K562 (cell line): Measurements from ENCODE around the gene KAT14. TPM values are rescaled to one million over a fixed set of nuclear protein-coding genes. Genes with fewer than 3 reads are reported as not detected.

Experiments used
- ATAC-seq: fragments of 200-7000 bp; cut with Tn5 transposase; 3 replicates; pipeline ENCODE4 v1.9.1; 2020; ENCODE audit warnings: moderate library complexity
- BruUV-seq: library from RNA; stranded (reverse); fragments of 400-500 nt; replicated peaks from 2 replicates; lab custom pipeline; 2021; lab: Mats Ljungman, UMichigan
- CTCF ChIA-PET: fragments of 300-600 bp; formaldehyde crosslinking; extraction: SDS; loops from one replicate; lab custom pipeline; 2021; ENCODE audit warnings: low intra/inter-chr PET ratio; lab: Yijun Ruan, JAX
- POLR2A ChIA-PET: fragments of 300-600, 350-650 bp; sonication (Branson Sonifier 250); formaldehyde crosslinking; extraction: SDS; loops from one replicate; lab custom pipeline; 2021; ENCODE audit warnings: antibody characterized with exemption, inconsistent platforms; lab: Yijun Ruan, JAX
- DNase-seq, 4 experiments: peaks; one replicate each; pipeline versions ENCODE4 v3.0.0 to v3.0.0-alpha.2; 2011 to 2018; ENCODE audit warnings: low spot score in 3 of 4, mixed read lengths in 3 of 4; ENCODE audit errors: extremely low read depth in 1 of 4
- FAIRE-seq: peaks from 2 replicates; lab custom pipeline; 2011; peaks lifted over from hg19 to GRCh38; lab: Jason Lieb, UNC
- H2AFZ ChIP-seq: 2 replicates; pipeline ENCODE4 v1.6.0; 2011; ENCODE audit warnings: low read depth, low read length, control low read depth, inconsistent platforms
- H3K27ac ChIP-seq: fragments of 200-600 bp; 3 replicates; pipeline ENCODE4 v1.8.0; 2011; ENCODE audit warnings: low read depth, mild to moderate bottlenecking, control low read depth, inconsistent platforms, low read length, moderate library complexity, mixed read lengths; ENCODE audit errors: extremely low read depth
- H3K27me3 ChIP-seq, 2 experiments: fragments of 300-600 bp in 1 of 2; 2 replicates in 1 of 2; 3 replicates in 1 of 2; pipeline versions ENCODE4 v1.6.0 to v1.8.0; 2011; ENCODE audit warnings: inconsistent platforms in 2 of 2, low read length in 2 of 2, mild to moderate bottlenecking in 1 of 2, mixed read lengths in 1 of 2, moderate library complexity in 1 of 2; ENCODE audit not compliant: control insufficient read depth in 2 of 2, insufficient read depth in 2 of 2
- H3K36me3 ChIP-seq: fragments of 300-600 bp; 3 replicates; pipeline ENCODE4 v1.8.0; 2011; ENCODE audit warnings: mild to moderate bottlenecking, low read length, inconsistent platforms; ENCODE audit not compliant: control insufficient read depth, insufficient read depth
- H3K4me1 ChIP-seq, 2 experiments: fragments of 200-600 bp in 1 of 2; replicated peaks in 1 of 2; 2 replicates in 1 of 2; 3 replicates in 1 of 2; pipeline versions ENCODE4 v1.5.1 to v1.8.0; 2011; ENCODE audit warnings: inconsistent platforms in 2 of 2, low read length in 2 of 2, mild to moderate bottlenecking in 1 of 2, mixed read lengths in 1 of 2, moderate library complexity in 1 of 2; ENCODE audit not compliant: control insufficient read depth in 2 of 2, insufficient read depth in 2 of 2
- H3K4me2 ChIP-seq: 2 replicates; pipeline ENCODE4 v1.6.1; 2011; ENCODE audit warnings: low read length, control low read depth, inconsistent platforms, mixed read lengths; ENCODE audit not compliant: insufficient read depth
- H3K4me3 ChIP-seq: fragments of 200-600 bp; sonication (generic), shearing (Covaris generic); 2 replicates; pipeline ENCODE4 v1.5.1; 2016; ENCODE audit warnings: control low read depth, inconsistent platforms
- H3K79me2 ChIP-seq: fragments of 200-600 bp; 3 replicates; pipeline ENCODE4 v1.8.0; 2011; ENCODE audit warnings: low read length, inconsistent platforms; ENCODE audit not compliant: control insufficient read depth, insufficient read depth
- H3K9ac ChIP-seq, 2 experiments: 2 replicates each; pipeline versions ENCODE4 v1.6.0 to v1.6.1; 2011; ENCODE audit warnings: low read depth in 2 of 2, low read length in 2 of 2, control low read depth in 1 of 2, inconsistent platforms in 1 of 2, mild to moderate bottlenecking in 1 of 2, mixed read lengths in 1 of 2; ENCODE audit not compliant: insufficient read depth in 1 of 2
- H3K9me1 ChIP-seq: one replicate; pipeline ENCODE4 v1.6.0; 2011; ENCODE audit warnings: inconsistent platforms, mild to moderate bottlenecking, low read length, moderate library complexity; ENCODE audit not compliant: control insufficient read depth, insufficient read depth
- H3K9me3 ChIP-seq: replicated peaks from 2 replicates; pipeline ENCODE4 v1.5.1; 2011; ENCODE audit warnings: low read depth, low read length, inconsistent platforms; ENCODE audit not compliant: control insufficient read depth, insufficient read depth
- H4K20me1 ChIP-seq: replicated peaks from 2 replicates; pipeline ENCODE4 v1.6.1; 2011; ENCODE audit warnings: low read length, inconsistent platforms, mixed read lengths; ENCODE audit not compliant: control insufficient read depth, insufficient read depth
- CHD4 ChIP-seq: fragments of 200-600 bp; sonication (generic); IDR thresholded peaks from 3 replicates; pipeline ENCODE4 v1.6.1; 2012; ENCODE audit warnings: low read depth, mild to moderate bottlenecking, mixed read lengths, low read length, inconsistent platforms; ENCODE audit not compliant: insufficient read depth, insufficient replicate concordance, poor library complexity, severe bottlenecking
- ETS1 ChIP-seq: conservative IDR thresholded peaks from 2 replicates; pipeline ENCODE4 v1.6.1; 2011; ENCODE audit warnings: low read depth, mild to moderate bottlenecking, low read length; ENCODE audit not compliant: control insufficient read depth
- HLTF ChIP-seq: fragments of 450-650 bp; IDR thresholded peaks from 2 replicates; pipeline ENCODE4 v1.6.1; 2016
- SNAPC5 ChIP-seq: fragments of 250-450 bp; sonication (Bioruptor Pico); IDR thresholded peaks from 2 replicates; pipeline ENCODE4 v1.8.0; 2021; ENCODE audit warnings: moderate library complexity, mild to moderate bottlenecking, inconsistent platforms
- ZKSCAN1 ChIP-seq: fragments of 150-350 bp; IDR thresholded peaks from 2 replicates; pipeline ENCODE4 v1.6.1; 2016; ENCODE audit warnings: low read depth, low read length
- ZKSCAN3 ChIP-seq: fragments of 250-450 bp; sonication (Bioruptor Pico); IDR thresholded peaks from 2 replicates; pipeline ENCODE4 v1.4.0; 2020
- ZNF184 ChIP-seq: sonication (generic); formaldehyde crosslinking; IDR thresholded peaks from 2 replicates; pipeline ENCODE4 v1.5.0; 2020; ENCODE audit warnings: missing genetic modification reagents
- ZNF398 ChIP-seq: fragments of 250-450 bp; sonication (Bioruptor Pico); IDR thresholded peaks from 2 replicates; pipeline ENCODE4 v1.8.0; 2021; ENCODE audit warnings: moderate library complexity, mild to moderate bottlenecking, inconsistent platforms
- ZNF77 ChIP-seq: fragments of 250-450 bp; sonication (Bioruptor Pico); IDR thresholded peaks from 2 replicates; pipeline ENCODE4 v1.5.0; 2020
- ZNF780A ChIP-seq: fragments of 250-450 bp; sonication (Bioruptor Pico); IDR thresholded peaks from 2 replicates; pipeline ENCODE4 v1.5.0; 2021; ENCODE audit warnings: mild to moderate bottlenecking
- WGBS: fragments of 100-300 bp; shearing (Covaris generic); methylation state at CpG from one replicate; pipeline ENCODE4 v1.1.6; 2016; ENCODE audit warnings: low coverage, mixed read lengths; ENCODE audit not compliant: insufficient coverage; ENCODE audit errors: missing lambda C conversion rate; 5-methylcytosine and 5-hydroxymethylcytosine counted together
- in situ Hi-C: fragments of 300-500 bp; cut with MboI; formaldehyde crosslinking; loops from 4 replicates; pipeline ENCODE4 v1.15.0; 2018; ENCODE audit warnings: inconsistent platforms, mixed read lengths
- intact Hi-C: fragments of 100-400 bp; cut with micrococcal nuclease; formaldehyde crosslinking; loops from 2 replicates; pipeline ENCODE4 v1.14.2; 2022
- polyA plus RNA-seq, 8 experiments: library from polyadenylated mRNA; depleted of rRNA in 4 of 8; stranded (reverse) in 5 of 8; unstranded in 3 of 8; fragments of >200 nt; fragmentation: Nextera tagmentation in 2 of 8; fragmentation: Illumina TruSeq in 1 of 8; extraction: Ambion mirVana in 2 of 8; extraction: Trizol in 1 of 8; gene quantifications; 2 replicates each; pipeline versions ENCODE4 v1.2.1 to v1.2.3, GENCODE V29; 2011 to 2014; ENCODE audit warnings: inconsistent platforms in 1 of 8, missing spikeins in 1 of 8
- total RNA-seq, 7 experiments: library from RNA; depleted of rRNA in 6 of 7; stranded (reverse); fragments of >200 nt in 6 of 7; fragmentation: Illumina TruSeq in 2 of 7; extraction: Trizol in 2 of 7; gene quantifications; 2 replicates each; pipeline versions ENCODE4 v1.2.1 to v1.2.3, GENCODE V29; 2011 to 2021; ENCODE audit warnings: low replicate concordance in 1 of 7

The KAT14 gene
- total and polyA plus RNA-seq, 9 of the 15 experiments (the other 6 are each of a cell fraction or from before 2014, with no cell fraction given): 1.7 to 7.2 (median 5.6) TPM

GRCh38 chr20:18188434-18188833 is 50.8 kb downstream of the KAT14 start:
- Histone ChIP-seq H3K27me3 (no peaks in the 10 kb centered on the region), H3K36me3 (peaks cover 5% of the 10 kb centered on the region; the same call in 1 of the 3 replicates), H3K9me3 (no peaks in the 10 kb centered on the region), H3K9me1 (no peaks in the 10 kb centered on the region), H4K20me1 (no peaks in the 10 kb centered on the region; the same call in 1 of the 2 replicates), H3K4me2 (no peak overlapping the region), H3K9ac (no peak overlapping the region), H3K4me1 (no peaks in the 10 kb centered on the region), H2AFZ (no peak overlapping the region), H3K4me3 (no peak overlapping the region), H3K27ac (no peak overlapping the region), H3K79me2 (no peaks in the 10 kb centered on the region)
- in situ Hi-C loops: no loop called here
- no peak for DNase-seq
- FAIRE-seq: no peak
- BruUV-seq: no TSS peak
- TF ChIP-seq ZNF398 (CRISPR knock-in tag) (no peak), ZKSCAN3 (CRISPR knock-in tag) (no peak), CHD4 (no peak), ZKSCAN1 (no peak), ETS1 (no peak), ZNF780A (no peak), ZNF184 (CRISPR knock-in tag) (no peak), HLTF (no peak), SNAPC5 (CRISPR knock-in tag) (no peak), ZNF77 (no peak)
- intact Hi-C loops: no loop called here
- no peak for ATAC-seq
- 6% methylated on average over 2 of the region's 3 CpGs for WGBS
- ChIA-PET CTCF (no interaction called here), POLR2A (no interaction called here)
